Breast epithelium (tissue), 3 donors: ENCODE measurements around the gene TMEM87B.

Experiments used
- POLR2A ChIP-seq: fragments of 450-650 bp; IDR thresholded peaks from one replicate; pipeline ENCODE4 v1.6.1; 2016; ENCODE audit warnings: antibody characterized with exemption, mild to moderate bottlenecking, moderate library complexity
- TF ChIP-seq, protein P1 (sequence below), 3 donors: fragments of 450-650 bp; IDR thresholded peaks; one replicate each; pipeline ENCODE4 v1.5.1; 2016 to 2017; ENCODE audit warnings: antibody characterized with exemption in 3 of 3, mild to moderate bottlenecking in 3 of 3, moderate library complexity in 3 of 3

DNA sequence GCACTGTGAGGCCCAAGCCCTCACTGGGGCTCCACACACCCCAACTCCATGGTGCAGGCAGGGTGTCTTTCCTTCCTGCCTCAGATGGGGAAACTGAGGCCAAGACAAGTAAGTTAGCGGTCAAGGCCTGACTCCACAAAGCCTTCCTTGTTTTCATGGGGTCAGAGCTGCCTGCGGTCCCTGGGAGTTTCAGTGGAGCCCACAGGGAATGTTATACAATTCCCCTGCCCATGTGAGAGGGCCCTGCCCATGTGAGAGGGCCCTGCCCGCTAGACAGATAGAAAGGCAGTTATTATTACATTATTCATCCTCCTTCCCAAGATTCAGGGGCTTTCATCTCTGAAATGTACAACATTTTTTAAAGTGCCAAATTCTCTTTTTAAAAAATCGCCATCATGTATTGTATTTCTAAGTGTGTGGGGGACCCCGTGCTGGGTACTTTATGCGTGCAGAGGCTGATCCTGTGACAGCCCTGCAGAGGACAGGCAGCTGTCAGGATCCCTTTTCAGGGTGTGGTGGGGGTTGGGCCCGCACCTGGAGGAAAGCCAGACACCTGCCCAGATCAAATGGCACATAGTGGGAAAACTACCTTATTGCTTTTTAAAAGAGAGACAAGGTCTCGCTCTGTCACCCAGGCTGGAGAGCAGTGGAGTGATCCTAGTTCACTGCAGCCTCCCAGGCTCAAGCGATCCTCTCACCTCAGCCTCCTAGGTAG, 106.5 kb downstream of the TMEM87B start:
- TF ChIP-seq POLR2A = no peak
- TF ChIP-seq, protein P1, sequence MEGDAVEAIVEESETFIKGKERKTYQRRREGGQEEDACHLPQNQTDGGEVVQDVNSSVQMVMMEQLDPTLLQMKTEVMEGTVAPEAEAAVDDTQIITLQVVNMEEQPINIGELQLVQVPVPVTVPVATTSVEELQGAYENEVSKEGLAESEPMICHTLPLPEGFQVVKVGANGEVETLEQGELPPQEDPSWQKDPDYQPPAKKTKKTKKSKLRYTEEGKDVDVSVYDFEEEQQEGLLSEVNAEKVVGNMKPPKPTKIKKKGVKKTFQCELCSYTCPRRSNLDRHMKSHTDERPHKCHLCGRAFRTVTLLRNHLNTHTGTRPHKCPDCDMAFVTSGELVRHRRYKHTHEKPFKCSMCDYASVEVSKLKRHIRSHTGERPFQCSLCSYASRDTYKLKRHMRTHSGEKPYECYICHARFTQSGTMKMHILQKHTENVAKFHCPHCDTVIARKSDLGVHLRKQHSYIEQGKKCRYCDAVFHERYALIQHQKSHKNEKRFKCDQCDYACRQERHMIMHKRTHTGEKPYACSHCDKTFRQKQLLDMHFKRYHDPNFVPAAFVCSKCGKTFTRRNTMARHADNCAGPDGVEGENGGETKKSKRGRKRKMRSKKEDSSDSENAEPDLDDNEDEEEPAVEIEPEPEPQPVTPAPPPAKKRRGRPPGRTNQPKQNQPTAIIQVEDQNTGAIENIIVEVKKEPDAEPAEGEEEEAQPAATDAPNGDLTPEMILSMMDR (IDR thresholded peaks at IDR 0.05) = no peak
